Hepatocyte (in vitro differentiated cells): ENCODE data around the gene CLTCL1.

Experiments used
- CTCF ChIP-seq: fragments of 200-600 bp; sonication (generic); IDR thresholded peaks from 2 replicates; pipeline ENCODE4 v1.5.1; 2016; ENCODE audit warnings: antibody characterized with exemption, mild to moderate bottlenecking; ENCODE audit not compliant: poor library complexity
- EZH2 ChIP-seq: fragments of 200-600 bp; sonication (generic); IDR thresholded peaks from 2 replicates; pipeline ENCODE4 v1.6.1; 2016; ENCODE audit warnings: antibody characterized with exemption, mild to moderate bottlenecking, borderline replicate concordance
- EZH2phosphoT487 ChIP-seq: fragments of 200-600 bp; sonication (generic); IDR thresholded peaks from one replicate; pipeline ENCODE4 v1.6.1; 2018; ENCODE audit warnings: antibody characterized with exemption, mild to moderate bottlenecking, low read depth, moderate library complexity; ENCODE audit not compliant: unreplicated experiment, severe bottlenecking

- TF ChIP-seq CTCF (no peak), EZH2 (no peak), EZH2phosphoT487 (no peak)
These were observed 910 bp downstream of the CLTCL1 start for GRCh38 chr22:19290400-19291217.
